Forelimb muscle (tissue), 1 donor: ENCODE results near the gene NHLRC4. TPM values are rescaled to one million over a fixed set of nuclear protein-coding genes. Genes with fewer than 3 reads are reported as not detected.

Experiments used
- DNase-seq: peaks from one replicate; pipeline ENCODE4 v3.0.0-alpha.2; 2013; ENCODE audit warnings: low read depth
- polyA plus RNA-seq: library from polyadenylated mRNA; unstranded; fragments of 120-200 nt; gene quantifications from one replicate; pipeline ENCODE4 v1.2.1, GENCODE V29; 2013; ENCODE audit not compliant: insufficient read length

The NHLRC4 gene
- polyA plus RNA-seq, 1 donor = 0.99 TPM

GRCh38 chr16:553601-554296 is 13.1 kb upstream of the NHLRC4 start:
- no peak for DNase-seq

- no peak for DNase-seq
Measured at GRCh38 chr16:554297-554621, 12.5 kb upstream of the NHLRC4 start.

- DNase-seq = no peak
Measured at GRCh38 chr16:554640-555365, 12.0 kb upstream of the NHLRC4 start.

DNA sequence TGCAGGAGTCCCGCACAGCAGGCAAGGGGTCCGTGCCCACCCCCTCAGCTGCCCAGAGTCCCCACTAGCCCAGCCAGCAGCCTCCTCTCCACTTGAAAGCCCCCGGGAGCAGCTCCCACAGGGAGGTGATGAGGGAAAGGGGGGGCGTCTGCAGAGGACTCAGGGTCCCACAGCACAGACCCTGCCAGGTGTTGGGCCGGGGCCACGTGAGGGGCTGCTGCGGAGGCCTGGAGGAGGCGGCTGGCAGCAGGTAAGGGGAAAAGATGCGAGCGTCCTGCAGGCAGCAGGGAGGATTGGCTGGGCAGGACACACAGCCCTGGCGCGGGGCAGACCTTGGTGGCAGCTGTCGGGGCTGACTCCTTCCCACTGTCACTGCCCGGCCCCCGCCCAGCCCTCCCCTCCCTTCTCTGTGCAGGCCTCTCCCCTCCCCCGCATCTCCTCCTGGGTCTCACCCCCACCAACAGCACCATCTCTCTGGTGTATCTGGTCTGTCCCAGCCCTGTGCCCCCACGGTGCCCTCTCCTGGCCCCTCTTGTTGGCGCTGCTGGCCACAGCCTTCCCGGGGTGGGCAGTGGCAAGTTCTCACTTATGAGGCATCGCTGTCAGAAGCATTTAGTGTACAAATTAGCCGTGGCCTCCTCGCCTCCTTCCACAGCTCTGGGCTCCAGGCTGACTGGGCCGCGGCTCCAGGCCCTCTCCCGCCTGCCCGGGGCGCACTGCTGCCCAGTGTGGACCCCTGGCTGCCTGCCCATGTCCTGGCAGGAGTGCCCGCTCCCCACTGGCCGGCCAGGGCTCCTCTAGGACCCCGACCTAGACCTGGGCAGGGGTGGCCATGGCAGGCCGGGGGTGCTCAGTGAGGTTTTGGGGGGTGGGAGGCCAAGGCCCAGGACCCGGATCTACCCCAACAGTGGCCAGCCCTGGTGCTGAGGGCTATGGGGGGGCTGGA is 11.0 kb upstream of the NHLRC4 start:
- DNase-seq = no peak

- no peak for DNase-seq
Measured at GRCh38 chr16:556474-557173, 10.2 kb upstream of the NHLRC4 start.

GRCh38 chr16:557463-558297 is 9.1 kb upstream of the NHLRC4 start:
- no peak for DNase-seq

DNA sequence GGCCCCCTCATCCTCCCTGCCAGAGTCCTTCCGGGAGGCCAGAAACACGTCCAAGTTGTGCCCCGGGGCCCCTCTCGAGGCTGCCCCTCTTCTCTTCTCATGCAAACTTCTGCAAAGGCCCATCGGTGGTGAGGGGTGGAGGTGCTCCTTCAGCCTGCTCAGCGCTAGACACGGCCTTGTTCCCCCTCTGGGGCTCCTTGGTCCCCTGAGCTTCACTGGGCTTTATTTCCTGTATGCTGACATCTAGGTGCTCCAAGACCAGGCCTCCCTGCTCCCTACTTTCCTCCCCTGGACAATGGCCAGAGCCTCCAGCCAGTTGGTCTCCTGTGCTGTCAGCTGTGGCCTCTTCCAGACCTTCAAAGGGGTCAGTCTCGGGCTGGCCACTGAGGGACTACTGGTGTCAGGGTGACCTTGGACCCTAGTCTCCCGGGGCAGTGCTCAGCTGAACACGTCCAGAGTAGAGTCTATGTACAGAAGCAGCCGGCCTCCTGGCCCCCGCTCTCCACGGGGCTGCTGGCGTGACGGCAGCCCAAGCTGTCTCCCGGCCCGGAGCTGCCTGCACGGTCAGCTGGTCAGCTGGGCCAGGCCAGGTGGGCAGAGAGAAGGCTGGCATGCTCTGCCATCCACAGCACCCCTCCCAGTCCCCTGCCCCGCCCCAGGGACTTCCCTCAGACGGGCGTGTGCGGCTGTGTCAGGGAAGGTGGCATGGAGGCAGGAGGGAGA is 8.3 kb upstream of the NHLRC4 start:
- DNase-seq = no peak

- no peak for DNase-seq
Measured at GRCh38 chr16:559021-559380, 7.8 kb upstream of the NHLRC4 start.

DNA sequence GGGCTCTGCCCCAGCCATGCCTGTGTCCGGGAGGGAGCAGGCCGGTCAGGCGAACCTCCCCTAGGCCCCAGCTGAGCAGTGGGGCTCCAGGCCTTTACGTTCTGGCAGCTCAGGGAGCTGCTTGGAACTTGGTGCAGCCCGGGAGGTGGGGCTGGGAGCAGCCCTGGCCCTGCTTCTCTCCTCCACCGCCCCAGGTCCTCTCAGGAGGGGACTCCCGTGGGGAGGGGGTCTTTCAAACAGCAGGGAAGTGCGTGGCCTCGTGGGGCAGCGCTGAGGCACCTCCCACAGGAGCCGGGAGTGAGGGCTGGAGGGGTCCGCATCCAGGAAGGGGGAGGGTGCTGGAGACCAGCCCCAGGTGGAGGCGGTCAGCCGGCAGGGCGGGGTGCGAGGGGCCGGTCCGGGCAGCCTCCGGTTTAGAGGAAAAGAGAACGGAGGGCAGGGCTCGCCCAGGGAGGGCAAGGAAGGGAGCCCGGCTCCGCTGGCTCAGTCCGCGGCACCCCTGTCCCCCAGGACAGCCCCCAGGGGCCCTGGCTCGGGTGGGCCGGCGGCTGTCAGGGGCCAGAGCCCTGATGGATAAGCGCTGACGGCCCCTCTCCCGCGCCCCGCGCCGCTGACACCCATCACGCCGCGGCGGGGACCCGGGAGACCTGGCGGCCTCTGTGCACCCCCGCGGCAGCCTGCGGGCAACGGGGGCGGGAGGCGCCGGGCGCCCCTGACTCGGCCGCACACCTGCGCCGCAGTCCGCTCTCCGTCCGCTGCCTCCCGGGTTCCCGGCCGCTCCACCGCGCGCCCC is 7.2 kb upstream of the NHLRC4 start:
- DNase-seq = no peak

DNA sequence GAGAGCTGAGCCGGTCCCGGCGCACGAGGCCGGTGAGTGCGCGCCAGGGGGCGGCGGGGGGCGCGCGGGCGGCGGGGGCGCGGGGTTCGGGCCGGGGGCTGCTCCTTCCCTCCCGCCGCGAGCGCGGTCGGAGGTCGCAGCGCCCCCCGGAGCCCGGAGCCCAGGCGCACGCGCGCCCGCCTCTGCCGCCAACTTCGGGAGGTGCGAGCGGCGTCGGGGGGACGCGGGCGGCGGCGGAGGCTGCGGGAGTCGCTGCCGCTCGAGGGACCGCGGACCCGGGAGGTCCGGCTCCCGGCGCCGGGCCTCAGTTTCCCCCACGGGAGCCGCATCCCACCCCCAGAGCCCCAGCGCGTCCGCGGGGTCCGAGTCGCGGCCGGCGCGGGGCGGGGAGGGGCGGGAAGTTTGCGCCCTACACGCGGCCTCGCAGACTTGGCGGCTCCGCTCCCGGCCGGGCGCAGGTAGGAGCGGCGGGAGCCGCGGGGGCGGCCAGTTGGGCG is 6.6 kb upstream of the NHLRC4 start, which contains the start of gene PRR35:
Gene PRR35, plus strand, starts transcription at position 191 of the 497 bp plus-strand sequence. CDS start 2,901 bp downstream, outside the sequence.
- DNase-seq = no peak

- no peak for DNase-seq
Measured at GRCh38 chr16:560701-561412, 5.9 kb upstream of the NHLRC4 start.

GRCh38 chr16:561413-561794 is 5.4 kb upstream of the NHLRC4 start:
- no peak for DNase-seq

DNA sequence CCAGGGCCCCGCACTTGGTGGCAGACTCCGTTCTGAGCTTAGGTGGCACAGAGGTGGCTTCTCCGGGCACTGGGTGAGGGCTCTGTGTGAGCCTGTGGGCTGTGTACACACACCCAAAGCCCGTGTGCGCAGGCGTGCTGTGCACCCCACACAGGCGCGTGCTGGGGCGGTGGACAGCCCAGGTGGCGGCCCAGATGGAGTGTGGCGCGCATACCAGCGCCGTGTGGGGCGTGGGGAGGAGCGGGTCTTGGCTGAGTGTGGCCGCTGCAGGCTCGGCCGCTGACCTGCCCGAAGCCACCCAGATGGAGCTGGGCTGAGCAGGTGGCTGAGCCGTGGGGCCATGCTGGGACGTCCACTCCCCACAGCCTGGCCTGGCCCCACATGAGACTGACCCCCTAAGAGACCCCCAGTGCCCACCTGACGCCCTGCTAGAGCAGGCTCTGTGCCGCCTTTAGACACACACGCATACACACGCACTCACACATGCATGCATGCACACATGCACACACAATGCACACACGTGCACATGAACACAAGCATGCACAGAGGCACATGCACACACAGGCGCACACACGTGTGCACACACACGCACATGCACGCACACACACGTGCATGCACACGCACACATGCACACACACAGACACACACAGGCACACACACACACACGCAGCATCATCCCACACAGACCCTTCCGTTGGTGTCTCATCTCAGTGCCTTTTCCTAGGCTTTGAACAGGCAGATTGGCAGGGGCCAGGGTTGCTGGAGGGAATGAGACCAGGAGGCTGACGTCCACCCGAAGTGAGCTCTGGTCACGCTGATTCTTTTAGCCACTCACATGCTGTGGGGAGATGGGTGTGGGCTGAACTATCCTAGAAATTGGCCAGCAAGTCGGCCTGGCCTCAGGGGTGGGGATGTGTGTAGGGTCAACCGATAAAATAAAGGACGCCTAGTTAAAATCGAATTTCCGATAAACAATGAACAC is 4.6 kb upstream of the NHLRC4 start:
- DNase-seq = no peak

- no peak for DNase-seq
Measured at GRCh38 chr16:563072-563644, 3.6 kb upstream of the NHLRC4 start.

DNA sequence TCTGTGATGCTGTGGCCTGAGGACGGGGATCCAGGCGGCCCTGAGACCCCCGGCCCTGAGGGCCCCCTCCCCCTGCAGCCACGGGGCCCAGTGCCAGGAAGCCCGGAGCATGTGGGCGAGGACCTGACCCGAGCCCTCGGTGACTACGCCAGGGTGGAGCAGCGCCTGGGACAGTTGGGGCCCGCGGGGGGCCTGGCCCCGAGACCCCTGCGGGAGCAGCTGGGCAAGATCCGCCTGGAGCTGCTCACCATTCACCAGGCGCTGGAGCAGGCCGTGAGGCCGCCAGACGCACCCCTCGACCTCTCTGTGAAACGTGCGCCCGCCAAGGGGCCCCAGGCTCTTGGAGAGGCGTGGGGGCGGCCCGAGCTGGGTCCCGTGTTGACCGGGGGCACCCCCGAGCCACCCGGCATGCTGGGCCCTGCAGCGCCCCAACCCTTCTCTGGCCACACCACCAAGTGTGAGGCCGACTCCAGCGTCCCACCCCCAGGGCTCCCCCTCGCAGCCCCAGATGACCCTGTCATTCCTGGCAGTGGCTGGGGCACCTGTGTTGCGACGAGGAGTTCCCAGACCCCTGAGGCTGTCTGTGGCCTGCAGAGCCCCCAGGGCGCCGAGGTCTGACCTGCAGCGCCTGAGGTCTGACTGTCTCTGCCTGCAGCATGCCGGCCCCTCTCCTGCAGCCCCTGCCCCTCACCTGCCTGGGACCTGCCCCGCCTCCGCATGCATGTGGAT is 2.0 kb upstream of the NHLRC4 start:
- no peak for DNase-seq
